ENCODE results near the gene INSYN1.
A peak's percentile ranks its signal among the peaks of the same experiment; 100 is the strongest.
"Not testable (repeated sequence)": the region's sequence is repeated elsewhere in the genome, so short reads cannot be mapped to it uniquely, and the experiment has no call there.

The INSYN1 gene

GRCh38 chr15:73785256-73786014 lies 32.3 kb upstream of the INSYN1 start:
- H2BK5ac ChIP-seq (ENCODE audit: low read depth, low read length, poor library complexity); H3K36me3 ChIP-seq (ENCODE audit: control insufficient read depth in 1 of 2, insufficient read depth in 2 of 2, low read length in 2 of 2); H3K4ac ChIP-seq (ENCODE audit: low read depth, low read length); H3K4me2 ChIP-seq (ENCODE audit: low read length); H2BK120ac ChIP-seq (ENCODE audit: insufficient read depth, low read length, poor library complexity); H3K4me1 ChIP-seq (ENCODE audit: control insufficient read depth in 1 of 2, insufficient read depth in 2 of 2, low read length in 2 of 2); H3K79me1 ChIP-seq (ENCODE audit: low read length); H3K14ac ChIP-seq (ENCODE audit: low read length); H3K27ac ChIP-seq (ENCODE audit: low read depth, low read length); H4K12ac ChIP-seq (ENCODE audit: low read depth, low read length); H2AK5ac ChIP-seq (ENCODE audit: low read length); H3K4me3 ChIP-seq (ENCODE audit: low read depth, low read length); H4K91ac ChIP-seq (ENCODE audit: low read depth, low read length); H3K9me3 ChIP-seq (ENCODE audit: insufficient read depth, low read depth, low read length); H3K23ac ChIP-seq (ENCODE audit: low read length); H4K8ac ChIP-seq (ENCODE audit: low read depth, low read length); H3K9ac ChIP-seq (ENCODE audit: low read length); DNase-seq; H3K27me3 ChIP-seq (ENCODE audit: insufficient read depth, low read length); H2BK12ac ChIP-seq (ENCODE audit: low read length); H3K79me2 ChIP-seq (ENCODE audit: control insufficient read depth, insufficient read depth, low read length, poor library complexity); H2AFZ ChIP-seq (ENCODE audit: insufficient read depth, low read length, poor library complexity); H3K18ac ChIP-seq (ENCODE audit: low read length): not testable (repeated sequence)
- WGBS (ENCODE audit: extremely low coverage, insufficient coverage, insufficient read length) = no CpG with 5 or more reads among the region's 12 CpGs

- H3K4me3 ChIP-seq (ENCODE audit: low read depth, low read length) = no peak overlapping the region
- DNase-seq = no peak
- no peaks in the 10 kb centered on the region for H3K36me3 ChIP-seq (ENCODE audit: control insufficient read depth in 1 of 2, insufficient read depth in 2 of 2, low read length in 2 of 2)
- no peak overlapping the region for H3K14ac ChIP-seq (ENCODE audit: low read length)
- H3K23ac ChIP-seq (ENCODE audit: low read length) = no peak overlapping the region
- H4K12ac ChIP-seq (ENCODE audit: low read depth, low read length) = no peak overlapping the region
- H3K79me2 ChIP-seq (ENCODE audit: control insufficient read depth, insufficient read depth, low read length, poor library complexity) = no peaks in the 10 kb centered on the region
- H3K79me1 ChIP-seq (ENCODE audit: low read length) = no peaks in the 10 kb centered on the region
- peaks cover 1% of the 10 kb centered on the region for H3K9me3 ChIP-seq (ENCODE audit: insufficient read depth, low read depth, low read length)
- no peak overlapping the region for H4K91ac ChIP-seq (ENCODE audit: low read depth, low read length)
- no peak overlapping the region for H4K8ac ChIP-seq (ENCODE audit: low read depth, low read length)
- H2BK12ac ChIP-seq (ENCODE audit: low read length) = no peak overlapping the region
- no peaks in the 10 kb centered on the region for H3K4me1 ChIP-seq (ENCODE audit: control insufficient read depth in 1 of 2, insufficient read depth in 2 of 2, low read length in 2 of 2)
- H3K4ac ChIP-seq (ENCODE audit: low read depth, low read length) = no peak overlapping the region
- no peak overlapping the region for H2AFZ ChIP-seq (ENCODE audit: insufficient read depth, low read length, poor library complexity)
- no peak overlapping the region for H3K9ac ChIP-seq (ENCODE audit: low read length)
- H2AK5ac ChIP-seq (ENCODE audit: low read length) = no peak overlapping the region
- H2BK5ac ChIP-seq (ENCODE audit: low read depth, low read length, poor library complexity) = no peak overlapping the region
- H3K27ac ChIP-seq (ENCODE audit: low read depth, low read length) = no peak overlapping the region
- H2BK120ac ChIP-seq (ENCODE audit: insufficient read depth, low read length, poor library complexity) = no peak overlapping the region
- no peaks in the 10 kb centered on the region for H3K27me3 ChIP-seq (ENCODE audit: insufficient read depth, low read length)
- no peak overlapping the region for H3K18ac ChIP-seq (ENCODE audit: low read length)
- no CpG with 5 or more reads among the region's 3 CpGs for WGBS (ENCODE audit: extremely low coverage, insufficient coverage, insufficient read length)
- H3K4me2 ChIP-seq (ENCODE audit: low read length) = no peak overlapping the region
Measured at GRCh38 chr15:73784291-73784690, 31.1 kb upstream of the INSYN1 start.

GRCh38 chr15:73782344-73782959 lies 29.3 kb upstream of the INSYN1 start:
- Histone ChIP-seq H2BK12ac (ENCODE audit: low read length) (no peak overlapping the region), H3K27me3 (ENCODE audit: insufficient read depth, low read length) (no peaks in the 10 kb centered on the region), H2AK5ac (ENCODE audit: low read length) (no peak overlapping the region), H3K4ac (ENCODE audit: low read depth, low read length) (no peak overlapping the region), H3K4me3 (ENCODE audit: low read depth, low read length) (no peak overlapping the region), H3K9ac (ENCODE audit: low read length) (no peak overlapping the region), H2AFZ (ENCODE audit: insufficient read depth, low read length, poor library complexity) (no peak overlapping the region), H3K4me2 (ENCODE audit: low read length) (no peak overlapping the region), H2BK120ac (ENCODE audit: insufficient read depth, low read length, poor library complexity) (no peak overlapping the region), H3K23ac (ENCODE audit: low read length) (no peak overlapping the region), H4K91ac (ENCODE audit: low read depth, low read length) (no peak overlapping the region), H3K9me3 (ENCODE audit: insufficient read depth, low read depth, low read length) (peaks cover 1% of the 10 kb centered on the region), H3K4me1 (ENCODE audit: control insufficient read depth in 1 of 2, insufficient read depth in 2 of 2, low read length in 2 of 2) (no peaks in the 10 kb centered on the region), H3K79me1 (ENCODE audit: low read length) (no peaks in the 10 kb centered on the region), H3K79me2 (ENCODE audit: control insufficient read depth, insufficient read depth, low read length, poor library complexity) (no peaks in the 10 kb centered on the region), H3K27ac (ENCODE audit: low read depth, low read length) (no peak overlapping the region), H3K36me3 (ENCODE audit: control insufficient read depth in 1 of 2, insufficient read depth in 2 of 2, low read length in 2 of 2) (no peaks in the 10 kb centered on the region), H2BK5ac (ENCODE audit: low read depth, low read length, poor library complexity) (no peak overlapping the region), H4K8ac (ENCODE audit: low read depth, low read length) (no peak overlapping the region), H4K12ac (ENCODE audit: low read depth, low read length) (no peak overlapping the region), H3K18ac (ENCODE audit: low read length) (no peak overlapping the region), H3K14ac (ENCODE audit: low read length) (no peak overlapping the region)
- WGBS (ENCODE audit: extremely low coverage, insufficient coverage, insufficient read length) = no CpG with 5 or more reads among the region's 3 CpGs
- no peak for DNase-seq

GRCh38 chr15:73781038-73781925 lies 28.1 kb upstream of the INSYN1 start:
- H2AFZ ChIP-seq (ENCODE audit: insufficient read depth, low read length, poor library complexity) = no peak overlapping the region

More at GRCh38 chr15:73781038-73781925, 28.1 kb upstream of the INSYN1 start:
- H3K36me3 ChIP-seq (ENCODE audit: control insufficient read depth in 1 of 2, insufficient read depth in 2 of 2, low read length in 2 of 2) = no peaks in the 10 kb centered on the region
- H4K91ac ChIP-seq (ENCODE audit: low read depth, low read length) = no peak overlapping the region
- H2BK12ac ChIP-seq (ENCODE audit: low read length) = no peak overlapping the region
- H3K4me2 ChIP-seq (ENCODE audit: low read length) = no peak overlapping the region
- H3K9me3 ChIP-seq (ENCODE audit: insufficient read depth, low read depth, low read length) = peaks cover 1% of the 10 kb centered on the region
- no peak overlapping the region for H2AK5ac ChIP-seq (ENCODE audit: low read length)
- H2BK120ac ChIP-seq (ENCODE audit: insufficient read depth, low read length, poor library complexity) = no peak overlapping the region
- H4K12ac ChIP-seq (ENCODE audit: low read depth, low read length) = no peak overlapping the region
- H3K4me3 ChIP-seq (ENCODE audit: low read depth, low read length) = no peak overlapping the region
- H3K27ac ChIP-seq (ENCODE audit: low read depth, low read length) = no peak overlapping the region
- H3K4ac ChIP-seq (ENCODE audit: low read depth, low read length) = no peak overlapping the region
- H3K14ac ChIP-seq (ENCODE audit: low read length) = no peak overlapping the region
- WGBS (ENCODE audit: extremely low coverage, insufficient coverage, insufficient read length) = no CpG with 5 or more reads among the region's 8 CpGs
- no peaks in the 10 kb centered on the region for H3K79me1 ChIP-seq (ENCODE audit: low read length)
- no peaks in the 10 kb centered on the region for H3K27me3 ChIP-seq (ENCODE audit: insufficient read depth, low read length)
- DNase-seq = peak; percentile 52 to 79
- no peak overlapping the region for H3K18ac ChIP-seq (ENCODE audit: low read length)
- no peak overlapping the region for H4K8ac ChIP-seq (ENCODE audit: low read depth, low read length)
- H3K23ac ChIP-seq (ENCODE audit: low read length) = no peak overlapping the region
- H3K4me1 ChIP-seq (ENCODE audit: control insufficient read depth in 1 of 2, insufficient read depth in 2 of 2, low read length in 2 of 2) = no peaks in the 10 kb centered on the region
- H2BK5ac ChIP-seq (ENCODE audit: low read depth, low read length, poor library complexity) = no peak overlapping the region
- H3K9ac ChIP-seq (ENCODE audit: low read length) = no peak overlapping the region
- no peaks in the 10 kb centered on the region for H3K79me2 ChIP-seq (ENCODE audit: control insufficient read depth, insufficient read depth, low read length, poor library complexity)
